H9 (cell line): ENCODE results near the gene NEDD4L. TPM values are rescaled to one million over a fixed set of nuclear protein-coding genes. Genes with fewer than 3 reads are reported as not detected.

ENCODE experiments used
- DNase-seq: peaks from one replicate; pipeline ENCODE4 v3.0.0-alpha.2; 2017
- H2AFZ ChIP-seq: one replicate; pipeline ENCODE4 v1.6.1; 2013; ENCODE audit warnings: mild to moderate bottlenecking, low read length, control low read depth, moderate library complexity
- H2AK5ac ChIP-seq: 2 replicates; pipeline ENCODE4 v1.6.1; 2013; ENCODE audit warnings: low read length, control low read depth, mixed read lengths; ENCODE audit not compliant: insufficient read length
- H2BK120ac ChIP-seq: one replicate; pipeline ENCODE4 v1.6.1; 2013; ENCODE audit warnings: low read depth, mild to moderate bottlenecking, low read length, control low read depth, inconsistent platforms; ENCODE audit not compliant: poor library complexity, severe bottlenecking
- H2BK12ac ChIP-seq: 2 replicates; pipeline ENCODE4 v1.6.1; 2013; ENCODE audit warnings: low read length, control low read depth, mixed read lengths, low read depth; ENCODE audit not compliant: insufficient read length
- H2BK15ac ChIP-seq: 2 replicates; pipeline ENCODE4 v1.6.1; 2013; ENCODE audit warnings: low read depth, low read length, control low read depth
- H2BK20ac ChIP-seq: one replicate; pipeline ENCODE4 v1.6.1; 2013; ENCODE audit warnings: low read depth, mild to moderate bottlenecking, low read length, control low read depth, inconsistent platforms; ENCODE audit not compliant: poor library complexity, severe bottlenecking
- H2BK5ac ChIP-seq: 2 replicates; pipeline ENCODE4 v1.6.1; 2013; ENCODE audit warnings: low read length, control low read depth, mixed read lengths; ENCODE audit not compliant: insufficient read length
- H3K14ac ChIP-seq: 2 replicates; pipeline ENCODE4 v1.6.1; 2013; ENCODE audit warnings: low read length, control low read depth; ENCODE audit not compliant: insufficient read depth
- H3K18ac ChIP-seq: 2 replicates; pipeline ENCODE4 v1.6.1; 2013; ENCODE audit warnings: low read depth, mild to moderate bottlenecking, mixed read lengths, low read length, control low read depth; ENCODE audit not compliant: insufficient read length
- H3K23ac ChIP-seq: 2 replicates; pipeline ENCODE4 v1.6.1; 2013; ENCODE audit warnings: low read length, control low read depth, mixed read lengths, low read depth; ENCODE audit not compliant: insufficient read length
- H3K23me2 ChIP-seq: 2 replicates; pipeline ENCODE4 v1.6.1; 2013; ENCODE audit warnings: low read depth, mild to moderate bottlenecking, mixed read lengths, low read length, control low read depth; ENCODE audit not compliant: insufficient read length, poor library complexity, severe bottlenecking
- H3K27ac ChIP-seq: 2 replicates; pipeline ENCODE4 v1.5.1; 2013; ENCODE audit warnings: low read length, control low read depth, mixed read lengths, low read depth; ENCODE audit not compliant: insufficient read length
- H3K27me3 ChIP-seq: 2 replicates; pipeline ENCODE4 v1.6.1; 2013; ENCODE audit warnings: low read length, control low read depth, inconsistent platforms; ENCODE audit not compliant: insufficient read depth
- H3K4ac ChIP-seq: 2 replicates; pipeline ENCODE4 v1.6.1; 2013; ENCODE audit warnings: low read depth, mild to moderate bottlenecking, control low read depth, inconsistent platforms, low read length, moderate library complexity
- H3K4me1 ChIP-seq: 2 replicates; pipeline ENCODE4 v1.6.1; 2013; ENCODE audit warnings: low read length, control low read depth, inconsistent platforms; ENCODE audit not compliant: insufficient read depth
- H3K4me2 ChIP-seq: 2 replicates; pipeline ENCODE4 v1.6.1; 2013; ENCODE audit warnings: low read length, control low read depth, mixed read lengths; ENCODE audit not compliant: insufficient read length, insufficient read depth
- H3K56ac ChIP-seq: 2 replicates; pipeline ENCODE4 v1.6.1; 2013; ENCODE audit warnings: low read depth, mild to moderate bottlenecking, mixed read lengths, low read length, control low read depth; ENCODE audit not compliant: insufficient read length
- H3K79me1 ChIP-seq: 2 replicates; pipeline ENCODE4 v1.6.1; 2013; ENCODE audit warnings: low read depth, mild to moderate bottlenecking, moderate library complexity, low read length, control low read depth, inconsistent platforms; ENCODE audit not compliant: insufficient read depth, poor library complexity, severe bottlenecking
- H3K79me2 ChIP-seq: 2 replicates; pipeline ENCODE4 v1.6.1; 2013; ENCODE audit warnings: low read length, control low read depth, inconsistent platforms; ENCODE audit not compliant: insufficient read depth
- H3K9ac ChIP-seq: 2 replicates; pipeline ENCODE4 v1.6.1; 2013; ENCODE audit warnings: low read length, control low read depth, mixed read lengths; ENCODE audit not compliant: insufficient read length; ENCODE audit errors: extremely low read depth
- H3K9me3 ChIP-seq: one replicate; pipeline ENCODE4 v1.6.1; 2013; ENCODE audit warnings: low read depth, low read length, inconsistent platforms; ENCODE audit not compliant: control insufficient read depth
- H3T11ph ChIP-seq: one replicate; pipeline ENCODE4 v1.6.1; 2013; ENCODE audit warnings: mild to moderate bottlenecking, low read length, control low read depth, inconsistent platforms
- H4K20me1 ChIP-seq: one replicate; pipeline ENCODE4 v1.6.1; 2013; ENCODE audit not compliant: control insufficient read depth, insufficient read length, insufficient read depth
- H4K5ac ChIP-seq: 2 replicates; pipeline ENCODE4 v1.6.1; 2013; ENCODE audit warnings: low read depth, mild to moderate bottlenecking, mixed read lengths, low read length, control low read depth; ENCODE audit not compliant: insufficient read length
- H4K8ac ChIP-seq: replicated peaks from 2 replicates; pipeline ENCODE4 v1.6.1; 2013; ENCODE audit warnings: low read length, control low read depth, mixed read lengths, low read depth; ENCODE audit not compliant: insufficient read length
- H4K91ac ChIP-seq: 2 replicates; pipeline ENCODE4 v1.6.1; 2013; ENCODE audit warnings: low read depth, mild to moderate bottlenecking, moderate library complexity, mixed read lengths, low read length, control low read depth; ENCODE audit not compliant: insufficient read length
- H3K27ac Mint-ChIP-seq, 3 experiments: 2 replicates in 2 of 3; 3 replicates in 1 of 3; pipeline ENCODE4 v1.8.0; 2020 to 2021; ENCODE audit warnings: mixed read lengths in 3 of 3, mild to moderate bottlenecking in 1 of 3, moderate library complexity in 1 of 3
- H3K27me3 Mint-ChIP-seq: 2 replicates; pipeline ENCODE4 v1.8.0; 2021; ENCODE audit warnings: low read depth, mild to moderate bottlenecking, moderate library complexity, mixed read lengths
- H3K36me3 Mint-ChIP-seq, 3 experiments: 2 replicates in 2 of 3; 3 replicates in 1 of 3; pipeline ENCODE4 v1.8.0; 2020 to 2021; ENCODE audit warnings: low read depth in 3 of 3, mixed read lengths in 3 of 3; ENCODE audit not compliant: insufficient read depth in 1 of 3
- H3K4me1 Mint-ChIP-seq, 2 experiments: 2 replicates each; pipeline ENCODE4 v1.8.0; 2020; ENCODE audit warnings: mixed read lengths in 2 of 2
- H3K4me3 Mint-ChIP-seq, 2 experiments: 2 replicates in 1 of 2; 3 replicates in 1 of 2; pipeline ENCODE4 v1.8.0; 2020 to 2021; ENCODE audit warnings: mild to moderate bottlenecking in 2 of 2, mixed read lengths in 2 of 2, moderate library complexity in 1 of 2
- H3K9me3 Mint-ChIP-seq, 2 experiments: 2 replicates in 1 of 2; 3 replicates in 1 of 2; pipeline ENCODE4 v1.8.0; 2020; ENCODE audit warnings: mild to moderate bottlenecking in 2 of 2, mixed read lengths in 2 of 2, moderate library complexity in 1 of 2
- WGBS: extraction: QIAGEN DNeasy Blood & Tissue Kit; methylation state at CpG from one replicate; pipeline ENCODE4 v1.1.7; 2013; ENCODE audit warnings: missing lambda C conversion rate, low lambda C conversion rate, mixed read lengths; ENCODE audit not compliant: insufficient read length; ENCODE audit errors: extremely low coverage; 5-methylcytosine and 5-hydroxymethylcytosine counted together
- total RNA-seq: library from RNA; stranded (reverse); gene quantifications from 2 replicates; pipeline ENCODE4 v1.2.1, GENCODE V29; 2021
- TF ChIP-seq, protein P1 (sequence below): fragments of 200-600 bp; sonication (generic); conservative IDR thresholded peaks from 3 replicates; pipeline ENCODE4 v1.8.0; 2021; ENCODE audit warnings: antibody characterized with exemption, mild to moderate bottlenecking

NEDD4L gene
- total RNA-seq, 1 experiment from 2014 or later = 76.3 TPM

DNA sequence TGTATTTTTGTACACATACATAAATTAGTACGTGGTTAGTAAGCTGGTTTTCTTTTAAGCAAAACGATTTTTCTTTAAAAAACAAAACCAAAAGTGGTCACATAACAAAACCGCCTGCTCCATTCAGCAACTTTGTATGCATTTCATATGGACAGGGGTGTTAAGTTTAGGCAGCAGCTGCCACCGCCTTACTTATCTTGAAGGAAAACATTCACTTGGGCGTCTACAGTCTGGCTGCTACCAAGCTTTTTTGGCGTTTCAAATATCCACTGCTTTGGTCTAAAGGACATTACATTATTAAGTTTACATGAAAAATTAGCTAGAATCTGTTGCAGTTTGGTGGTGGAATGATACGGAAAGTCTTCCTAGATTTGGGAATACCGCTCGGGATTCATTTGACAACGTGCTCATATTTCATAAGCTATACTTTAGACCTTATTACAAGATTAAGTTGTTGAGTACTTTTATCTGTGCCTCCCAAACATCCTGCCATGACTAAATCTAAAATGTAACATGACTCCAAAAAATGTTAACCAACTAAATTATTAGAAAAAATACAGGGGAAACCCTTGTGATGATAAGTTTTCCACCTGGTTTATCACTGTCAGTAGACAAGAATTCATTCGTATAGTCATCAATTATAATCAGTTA lies 214.8 kb downstream of the NEDD4L start:
- Mint-ChIP-seq H3K9me3 (no peaks in the 10 kb centered on the region), H3K36me3 (peaks cover 2 to 9% (median 3%) of the 10 kb centered on the region in 3 experiments; a peak in 5 of 7 replicates), H3K4me3 (no peak overlapping the region), H3K27ac (no peak overlapping the region), H3K4me1 (peaks cover 52 to 61% of the 10 kb centered on the region in 2 experiments), H3K27me3 (no peaks in the 10 kb centered on the region)
- H3K56ac ChIP-seq = no peak overlapping the region
- H3K79me1 ChIP-seq = no peaks in the 10 kb centered on the region
- H4K20me1 ChIP-seq = no peaks in the 10 kb centered on the region
- no peak overlapping the region for H2AFZ ChIP-seq
- H3K79me2 ChIP-seq = peaks cover 2% of the 10 kb centered on the region; the same call in 1 of the 2 replicates
- no peak overlapping the region for H4K91ac ChIP-seq
- no peak overlapping the region for H2BK20ac ChIP-seq
- no peak overlapping the region for H2BK5ac ChIP-seq
- no peak overlapping the region for H3K9ac ChIP-seq
- H4K8ac ChIP-seq = no peak overlapping the region
- no peaks in the 10 kb centered on the region for H3K23me2 ChIP-seq
- no CpG with 5 or more reads among the region's 11 CpGs for WGBS
- no peak overlapping the region for H3K27ac ChIP-seq
- H3K14ac ChIP-seq = no peak overlapping the region
- H2BK12ac ChIP-seq = no peak overlapping the region
- H3K23ac ChIP-seq = no peak overlapping the region
- no peaks in the 10 kb centered on the region for H3K9me3 ChIP-seq
- peaks cover 5% of the 10 kb centered on the region; the same call in 1 of the 2 replicates for H3K4me1 ChIP-seq
- no peak overlapping the region for H2BK120ac ChIP-seq
- H3T11ph ChIP-seq = no peak overlapping the region
- no peak for DNase-seq
- no peak overlapping the region for H4K5ac ChIP-seq
- H3K4me2 ChIP-seq = no peak overlapping the region
- no peak overlapping the region for H2BK15ac ChIP-seq
- H2AK5ac ChIP-seq = no peak overlapping the region
- H3K18ac ChIP-seq = no peak overlapping the region
- no peak overlapping the region for H3K4ac ChIP-seq
- H3K27me3 ChIP-seq = no peaks in the 10 kb centered on the region
- TF ChIP-seq, protein P1, sequence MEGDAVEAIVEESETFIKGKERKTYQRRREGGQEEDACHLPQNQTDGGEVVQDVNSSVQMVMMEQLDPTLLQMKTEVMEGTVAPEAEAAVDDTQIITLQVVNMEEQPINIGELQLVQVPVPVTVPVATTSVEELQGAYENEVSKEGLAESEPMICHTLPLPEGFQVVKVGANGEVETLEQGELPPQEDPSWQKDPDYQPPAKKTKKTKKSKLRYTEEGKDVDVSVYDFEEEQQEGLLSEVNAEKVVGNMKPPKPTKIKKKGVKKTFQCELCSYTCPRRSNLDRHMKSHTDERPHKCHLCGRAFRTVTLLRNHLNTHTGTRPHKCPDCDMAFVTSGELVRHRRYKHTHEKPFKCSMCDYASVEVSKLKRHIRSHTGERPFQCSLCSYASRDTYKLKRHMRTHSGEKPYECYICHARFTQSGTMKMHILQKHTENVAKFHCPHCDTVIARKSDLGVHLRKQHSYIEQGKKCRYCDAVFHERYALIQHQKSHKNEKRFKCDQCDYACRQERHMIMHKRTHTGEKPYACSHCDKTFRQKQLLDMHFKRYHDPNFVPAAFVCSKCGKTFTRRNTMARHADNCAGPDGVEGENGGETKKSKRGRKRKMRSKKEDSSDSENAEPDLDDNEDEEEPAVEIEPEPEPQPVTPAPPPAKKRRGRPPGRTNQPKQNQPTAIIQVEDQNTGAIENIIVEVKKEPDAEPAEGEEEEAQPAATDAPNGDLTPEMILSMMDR = no peak
